ENCODE data around the gene DHCR7. TPM values are rescaled to one million over a fixed set of nuclear protein-coding genes. Genes with fewer than 3 reads are reported as not detected.

The DHCR7 gene
- total RNA-seq, 1 donor from 2014 or later = 208 TPM

DNA sequence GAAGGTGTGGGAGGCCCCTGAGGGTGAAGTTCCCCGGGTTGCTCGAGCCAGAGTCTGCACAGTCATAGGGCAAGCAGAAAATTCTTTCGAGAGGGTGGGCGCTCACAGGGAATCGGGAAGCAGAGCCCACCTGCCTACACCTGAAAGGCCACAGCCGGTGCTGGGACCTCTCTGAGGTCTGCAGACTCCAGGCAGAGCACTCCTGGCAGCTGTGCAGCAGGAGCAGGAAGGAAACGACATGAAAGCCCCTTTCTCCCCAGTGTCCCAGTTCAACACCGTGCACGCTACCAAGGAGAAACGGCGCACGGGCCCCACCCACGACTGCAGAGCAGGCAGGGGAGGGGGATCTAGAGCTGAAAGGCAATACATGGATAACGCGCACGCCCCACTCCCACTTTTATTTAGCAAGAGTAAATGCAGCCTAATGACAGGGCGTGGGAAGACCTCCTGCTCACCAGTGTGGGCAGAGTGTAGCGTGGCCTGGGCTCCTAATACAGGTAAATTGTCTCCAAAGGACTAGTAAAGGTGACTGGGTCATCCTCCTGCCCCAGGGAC lies 13.5 kb downstream of the DHCR7 start:
- DNase-seq (ENCODE audit: low read depth, low spot score) = no peak
- Mint-ChIP-seq H3K27me3 (ENCODE audit: low read depth) (no peaks in the 10 kb centered on the region), H3K27ac (ENCODE audit: unreplicated experiment) (no peak overlapping the region), H3K36me3 (ENCODE audit: low read depth) (peaks cover 10% of the 10 kb centered on the region), H3K9me3 (no peaks in the 10 kb centered on the region), H3K4me1 (peaks cover 4% of the 10 kb centered on the region), H3K4me3 (no peak overlapping the region)
- TF ChIP-seq, protein P1, sequence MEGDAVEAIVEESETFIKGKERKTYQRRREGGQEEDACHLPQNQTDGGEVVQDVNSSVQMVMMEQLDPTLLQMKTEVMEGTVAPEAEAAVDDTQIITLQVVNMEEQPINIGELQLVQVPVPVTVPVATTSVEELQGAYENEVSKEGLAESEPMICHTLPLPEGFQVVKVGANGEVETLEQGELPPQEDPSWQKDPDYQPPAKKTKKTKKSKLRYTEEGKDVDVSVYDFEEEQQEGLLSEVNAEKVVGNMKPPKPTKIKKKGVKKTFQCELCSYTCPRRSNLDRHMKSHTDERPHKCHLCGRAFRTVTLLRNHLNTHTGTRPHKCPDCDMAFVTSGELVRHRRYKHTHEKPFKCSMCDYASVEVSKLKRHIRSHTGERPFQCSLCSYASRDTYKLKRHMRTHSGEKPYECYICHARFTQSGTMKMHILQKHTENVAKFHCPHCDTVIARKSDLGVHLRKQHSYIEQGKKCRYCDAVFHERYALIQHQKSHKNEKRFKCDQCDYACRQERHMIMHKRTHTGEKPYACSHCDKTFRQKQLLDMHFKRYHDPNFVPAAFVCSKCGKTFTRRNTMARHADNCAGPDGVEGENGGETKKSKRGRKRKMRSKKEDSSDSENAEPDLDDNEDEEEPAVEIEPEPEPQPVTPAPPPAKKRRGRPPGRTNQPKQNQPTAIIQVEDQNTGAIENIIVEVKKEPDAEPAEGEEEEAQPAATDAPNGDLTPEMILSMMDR (conservative IDR thresholded peaks at IDR 0.05) = no peak

DNA sequence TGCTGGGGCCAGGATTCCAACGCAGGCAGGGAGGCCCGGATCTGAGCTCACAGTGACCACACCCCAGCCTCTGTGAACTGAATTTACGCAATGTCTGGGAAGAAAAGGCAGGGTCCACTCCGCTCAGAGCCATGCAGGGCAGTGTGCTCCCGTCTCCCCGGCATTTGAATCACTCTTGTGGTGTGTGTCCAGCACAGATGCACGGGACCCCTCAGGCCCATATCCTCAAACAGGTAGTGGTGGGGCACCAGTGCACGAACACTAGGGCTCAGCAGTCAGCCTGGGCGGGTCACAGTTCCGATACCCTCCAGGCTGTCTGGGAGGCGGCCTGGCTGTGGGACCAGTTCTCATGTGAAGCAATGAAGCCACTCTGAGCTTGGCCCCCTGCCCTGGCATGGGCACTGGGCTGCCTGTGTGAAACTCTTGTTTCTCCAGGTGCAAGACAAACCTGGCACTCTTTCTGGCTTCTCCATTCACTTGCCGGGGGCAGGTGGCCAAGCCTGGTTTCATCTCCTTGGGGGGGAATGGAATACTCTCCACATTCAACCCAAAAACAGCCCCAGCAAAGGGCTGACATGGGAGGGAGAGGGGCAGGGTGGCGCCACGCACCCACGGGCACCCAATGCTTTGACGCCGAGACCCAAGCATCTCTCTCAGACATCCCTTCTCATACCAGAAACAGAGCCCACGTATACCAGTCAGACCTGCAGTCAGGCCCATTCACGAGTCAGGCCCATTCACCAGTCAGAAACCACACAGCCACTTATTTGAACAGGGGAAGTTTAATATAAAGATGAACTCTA lies 14.3 kb downstream of the DHCR7 start:
- DNase-seq (ENCODE audit: low read depth, low spot score) = no peak
- H3K27ac Mint-ChIP-seq (ENCODE audit: unreplicated experiment) = no peak overlapping the region
- H3K36me3 Mint-ChIP-seq (ENCODE audit: low read depth) = peaks cover 10% of the 10 kb centered on the region
- H3K9me3 Mint-ChIP-seq = no peaks in the 10 kb centered on the region
- no peaks in the 10 kb centered on the region for H3K27me3 Mint-ChIP-seq (ENCODE audit: low read depth)
- H3K4me1 Mint-ChIP-seq = peaks cover 4% of the 10 kb centered on the region
- H3K4me3 Mint-ChIP-seq = no peak overlapping the region
- TF ChIP-seq, protein P1 (conservative IDR thresholded peaks at IDR 0.05) = no peak

DNA sequence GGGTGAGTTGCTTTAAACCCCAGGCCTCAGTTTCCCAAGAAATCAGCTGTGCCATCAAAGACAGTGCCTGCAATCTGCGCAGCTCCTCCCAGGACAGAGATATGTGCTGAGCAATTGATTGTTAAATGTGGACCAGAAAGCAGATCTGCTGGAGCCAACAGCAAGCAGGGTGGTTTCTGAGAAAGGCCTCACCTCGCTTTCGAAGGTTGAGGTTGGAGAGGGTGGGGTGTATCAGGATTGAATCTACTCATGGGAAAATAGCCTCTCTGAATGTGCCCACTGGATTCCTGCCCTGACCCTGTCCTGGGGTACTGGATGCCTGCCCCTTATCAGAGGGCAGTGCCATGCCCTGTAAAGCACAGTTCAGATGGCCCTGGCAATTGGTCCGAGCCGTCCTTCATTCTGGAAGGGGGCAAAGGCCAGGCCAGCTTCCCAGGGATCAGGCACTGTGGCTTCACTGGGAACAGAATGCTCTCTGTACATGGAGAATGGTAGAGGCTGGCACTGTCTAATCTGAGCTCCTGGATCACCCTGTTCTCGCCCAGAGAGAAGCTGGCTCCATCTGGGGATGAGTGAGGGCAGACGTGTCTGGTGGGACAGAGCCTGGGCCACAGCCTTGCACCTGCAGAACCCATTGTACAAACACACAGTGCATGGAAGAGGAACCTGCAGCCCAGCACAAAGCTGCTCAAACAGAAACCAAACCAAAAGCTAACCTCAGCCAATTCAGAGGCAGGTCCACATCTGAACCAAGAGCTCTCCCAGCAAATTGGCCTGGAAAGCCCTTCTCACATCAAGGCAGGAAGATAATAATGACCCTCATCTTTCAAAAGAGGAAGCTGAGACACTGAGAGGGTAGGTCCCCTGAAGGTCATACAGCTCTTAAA lies 15.2 kb downstream of the DHCR7 start:
- peaks cover 4% of the 10 kb centered on the region for H3K4me1 Mint-ChIP-seq
- H3K36me3 Mint-ChIP-seq (ENCODE audit: low read depth) = peaks cover 10% of the 10 kb centered on the region
- no peak for DNase-seq (ENCODE audit: low read depth, low spot score)
- H3K4me3 Mint-ChIP-seq = no peak overlapping the region
- peaks cover 1% of the 10 kb centered on the region for H3K9me3 Mint-ChIP-seq
- TF ChIP-seq, protein P1 (conservative IDR thresholded peaks at IDR 0.05) = no peak
- peak overlapping the region; percentile 85 for H3K27ac Mint-ChIP-seq (ENCODE audit: unreplicated experiment)
- H3K27me3 Mint-ChIP-seq (ENCODE audit: low read depth) = no peaks in the 10 kb centered on the region

DNA sequence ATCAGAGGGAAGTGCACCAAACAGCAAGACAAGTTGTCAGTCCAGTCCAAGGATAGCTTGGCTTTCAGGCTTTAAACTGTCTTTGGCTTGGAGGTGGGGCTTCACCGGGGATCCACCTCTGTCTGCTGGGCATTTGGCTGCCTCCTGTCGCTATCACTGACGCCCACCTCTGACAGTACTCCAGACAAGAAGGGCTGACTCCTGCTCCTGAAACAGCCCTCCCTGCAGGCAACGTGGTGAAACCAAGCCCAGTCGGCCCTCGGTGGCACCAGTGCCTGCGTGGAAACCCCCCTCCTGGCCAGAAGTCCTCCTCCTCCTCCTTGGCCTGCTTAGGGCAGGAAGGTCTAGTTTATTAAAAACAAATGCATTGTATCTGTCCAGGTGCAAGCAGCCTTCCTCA lies 16.9 kb downstream of the DHCR7 start:
- H3K4me3 Mint-ChIP-seq = no peak overlapping the region
- H3K27me3 Mint-ChIP-seq (ENCODE audit: low read depth) = no peaks in the 10 kb centered on the region
- DNase-seq (ENCODE audit: low read depth, low spot score) = no peak
- H3K36me3 Mint-ChIP-seq (ENCODE audit: low read depth) = peaks cover 10% of the 10 kb centered on the region
- H3K27ac Mint-ChIP-seq (ENCODE audit: unreplicated experiment) = no peak overlapping the region
- H3K4me1 Mint-ChIP-seq = peaks cover 4% of the 10 kb centered on the region
- TF ChIP-seq, protein P1 (conservative IDR thresholded peaks at IDR 0.05) = no peak
- H3K9me3 Mint-ChIP-seq = peaks cover 2% of the 10 kb centered on the region

DNA sequence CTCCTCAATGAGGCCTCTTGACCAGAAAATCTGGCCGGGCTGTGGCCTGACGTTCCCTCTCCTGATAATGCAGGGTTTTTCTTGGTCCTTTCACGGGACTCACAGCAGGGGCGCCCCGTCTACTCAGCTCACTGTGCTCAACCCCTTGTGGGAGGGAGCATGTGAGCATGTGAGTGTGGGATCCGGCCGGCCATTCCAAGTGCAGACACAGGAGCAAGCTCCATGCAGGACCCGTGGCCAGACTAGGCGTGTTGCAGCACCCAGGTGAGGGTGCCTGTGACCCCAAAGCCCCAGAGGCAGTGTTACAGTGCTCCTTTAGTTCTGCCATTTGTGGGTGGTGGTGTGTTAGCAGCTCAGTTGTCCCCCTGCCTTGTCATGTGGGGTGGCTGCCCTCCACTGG lies 18.0 kb downstream of the DHCR7 start:
- TF ChIP-seq, protein P1 (conservative IDR thresholded peaks at IDR 0.05) = no peak
- Mint-ChIP-seq H3K36me3 (ENCODE audit: low read depth) (peaks cover 8% of the 10 kb centered on the region), H3K4me1 (peaks cover 4% of the 10 kb centered on the region), H3K27me3 (ENCODE audit: low read depth) (no peaks in the 10 kb centered on the region), H3K27ac (ENCODE audit: unreplicated experiment) (no peak overlapping the region), H3K9me3 (peaks cover 2% of the 10 kb centered on the region), H3K4me3 (no peak overlapping the region)
- DNase-seq (ENCODE audit: low read depth, low spot score) = no peak
